Smooth muscle cell (in vitro differentiated cells): ENCODE results near the gene AUTS2. TPM values are rescaled to one million over a fixed set of nuclear protein-coding genes. Genes with fewer than 3 reads are reported as not detected.

Source experiments
- DNase-seq: peaks from one replicate; lab custom pipeline; 2025; ENCODE audit not compliant: unreplicated experiment; lab: John Stamatoyannopoulos, UW
- H2AFZ ChIP-seq: fragments of 200-600 bp; sonication (generic); 2 replicates; pipeline ENCODE4 v1.6.0; 2016; ENCODE audit warnings: antibody characterized with exemption, low read depth, mild to moderate bottlenecking
- H3F3A ChIP-seq: fragments of 200-600 bp; sonication (generic); 2 replicates; pipeline ENCODE4 v1.6.0; 2017; ENCODE audit warnings: antibody characterized with exemption, low read depth
- H3K27ac ChIP-seq: fragments of 200-600 bp; sonication (generic); 2 replicates; pipeline ENCODE4 v1.5.1; 2016; ENCODE audit warnings: low read depth, mild to moderate bottlenecking
- H3K27me3 ChIP-seq: fragments of 200-600 bp; sonication (generic); 2 replicates; pipeline ENCODE4 v1.6.1; 2016; ENCODE audit warnings: low read depth, mild to moderate bottlenecking
- H3K36me3 ChIP-seq: fragments of 200-600 bp; sonication (generic); 2 replicates; pipeline ENCODE4 v1.5.1; 2016; ENCODE audit warnings: low read depth
- H3K4me1 ChIP-seq: fragments of 200-600 bp; sonication (generic); 2 replicates; pipeline ENCODE4 v1.5.1; 2016; ENCODE audit warnings: low read depth
- H3K4me2 ChIP-seq: fragments of 200-600 bp; sonication (generic); 2 replicates; pipeline ENCODE4 v1.6.0; 2016; ENCODE audit warnings: mild to moderate bottlenecking
- H3K4me3 ChIP-seq: fragments of 200-600 bp; sonication (generic); 2 replicates; pipeline ENCODE4 v1.5.1; 2016; ENCODE audit warnings: mild to moderate bottlenecking
- H3K79me2 ChIP-seq: fragments of 200-600 bp; sonication (generic); 2 replicates; pipeline ENCODE4 v1.6.0; 2016; ENCODE audit warnings: low read depth, mild to moderate bottlenecking
- H3K9ac ChIP-seq: fragments of 200-600 bp; sonication (generic); 2 replicates; pipeline ENCODE4 v1.6.0; 2016; ENCODE audit warnings: low read depth
- H3K9me3 ChIP-seq: fragments of 200-600 bp; sonication (generic); replicated peaks from 2 replicates; pipeline ENCODE4 v1.5.1; 2016; ENCODE audit warnings: low read depth
- H4K20me1 ChIP-seq: fragments of 200-600 bp; sonication (generic); 2 replicates; pipeline ENCODE4 v1.6.0; 2016; ENCODE audit warnings: low read depth
- CTCF ChIP-seq: fragments of 200-600 bp; sonication (generic); IDR thresholded peaks from 2 replicates; pipeline ENCODE4 v1.5.1; 2017; ENCODE audit warnings: borderline replicate concordance, mild to moderate bottlenecking, antibody characterized with exemption; ENCODE audit not compliant: insufficient read depth, poor library complexity, severe bottlenecking
- WGBS: methylation state at CpG from one replicate; pipeline ENCODE4 v1.1.7; 2016; ENCODE audit warnings: low lambda C conversion rate; 5-methylcytosine and 5-hydroxymethylcytosine counted together
- polyA plus RNA-seq: library from polyadenylated mRNA; unstranded; fragments of >200 nt; fragmentation: Nextera tagmentation; extraction: Ambion mirVana; gene quantifications from 2 replicates; pipeline ENCODE4 v1.2.1, GENCODE V29; 2016
- total RNA-seq: library from RNA; depleted of rRNA; stranded (reverse); fragments of >200 nt; gene quantifications from 2 replicates; pipeline ENCODE4 v1.2.3, GENCODE V29; 2014

AUTS2 gene
- total and polyA plus RNA-seq, 2 experiments from 2014 or later, result 6.5 to 8.6 TPM

GRCh38 chr7:69588773-69589172 lies 9.5 kb upstream of the AUTS2 start:
- Histone ChIP-seq H3K4me1 (no peaks in the 10 kb centered on the region), H4K20me1 (no peaks in the 10 kb centered on the region), H3K27me3 (peaks cover 50% of the 10 kb centered on the region), H3K27ac (no peak overlapping the region), H3K9me3 (no peaks in the 10 kb centered on the region), H3F3A (no peaks in the 10 kb centered on the region), H2AFZ (no peak overlapping the region), H3K79me2 (no peaks in the 10 kb centered on the region), H3K36me3 (no peaks in the 10 kb centered on the region), H3K4me2 (no peak overlapping the region), H3K4me3 (no peak overlapping the region), H3K9ac (no peak overlapping the region)
- 68% methylated on average over 5 of the region's 5 CpGs for WGBS
- no peak for TF ChIP-seq CTCF
- no peak for DNase-seq

GRCh38 chr7:69591805-69592204 lies 6.5 kb upstream of the AUTS2 start:
- Histone ChIP-seq H3K4me3 (no peak overlapping the region), H3K27me3 (peaks cover 74% of the 10 kb centered on the region), H3K4me1 (no peaks in the 10 kb centered on the region), H2AFZ (no peak overlapping the region), H3K9ac (no peak overlapping the region), H3K4me2 (no peak overlapping the region), H3K9me3 (no peaks in the 10 kb centered on the region), H3K79me2 (no peaks in the 10 kb centered on the region), H3K27ac (no peak overlapping the region), H3K36me3 (no peaks in the 10 kb centered on the region), H3F3A (peaks cover 14% of the 10 kb centered on the region), H4K20me1 (no peaks in the 10 kb centered on the region)
- TF ChIP-seq CTCF, result no peak
- 84% methylated on average over 14 of the region's 14 CpGs for WGBS
- no peak for DNase-seq

GRCh38 chr7:69593511-69593910 lies 4.8 kb upstream of the AUTS2 start:
- H3K4me1 ChIP-seq, result no peaks in the 10 kb centered on the region
- no peaks in the 10 kb centered on the region for H3K36me3 ChIP-seq
- H3K79me2 ChIP-seq, result no peaks in the 10 kb centered on the region
- H3K27ac ChIP-seq, result no peak overlapping the region
- no peak for TF ChIP-seq CTCF
- no peak overlapping the region for H3K9ac ChIP-seq
- no peak overlapping the region for H3K4me3 ChIP-seq
- peaks cover 63% of the 10 kb centered on the region for H3K27me3 ChIP-seq
- peaks cover 16% of the 10 kb centered on the region for H3F3A ChIP-seq
- H4K20me1 ChIP-seq, result no peaks in the 10 kb centered on the region
- no peak overlapping the region for H2AFZ ChIP-seq
- 75% methylated on average over 2 of the region's 2 CpGs for WGBS
- no peaks in the 10 kb centered on the region for H3K9me3 ChIP-seq
- DNase-seq, result no peak
- no peak overlapping the region for H3K4me2 ChIP-seq

GRCh38 chr7:69595415-69595814 lies 2.9 kb upstream of the AUTS2 start:
- Histone ChIP-seq H3K36me3 (no peaks in the 10 kb centered on the region), H4K20me1 (peaks cover under 1% of the 10 kb centered on the region), H3K27me3 (peaks cover 45% of the 10 kb centered on the region), H3K4me1 (no peaks in the 10 kb centered on the region), H3K27ac (no peak overlapping the region), H3K79me2 (peaks cover under 1% of the 10 kb centered on the region), H3K9ac (no peak overlapping the region), H3K9me3 (no peaks in the 10 kb centered on the region), H3K4me2 (no peak overlapping the region), H3K4me3 (no peak overlapping the region), H3F3A (peaks cover 16% of the 10 kb centered on the region), H2AFZ (no peak overlapping the region)
- no peak for TF ChIP-seq CTCF
- 98% methylated on average over 1 of the region's 1 CpG for WGBS
- DNase-seq, result no peak
